HG02642 (cell line): ENCODE measurements around the gene STAM2.
"Not testable (repeated sequence)": the region's sequence is repeated elsewhere in the genome, so short reads cannot be mapped to it uniquely, and the experiment has no call there.

Experiments
- ATAC-seq: cut with Tn5 transposase; IDR thresholded peaks from one replicate; pipeline ENCODE4 v1.9.1; 2021; ENCODE audit warnings: mild to moderate bottlenecking; ENCODE audit not compliant: unreplicated experiment, poor library complexity

Gene STAM2

GRCh38 chr2:152173831-152174230, 1.7 kb downstream of the STAM2 start:
- no peak for ATAC-seq

DNA sequence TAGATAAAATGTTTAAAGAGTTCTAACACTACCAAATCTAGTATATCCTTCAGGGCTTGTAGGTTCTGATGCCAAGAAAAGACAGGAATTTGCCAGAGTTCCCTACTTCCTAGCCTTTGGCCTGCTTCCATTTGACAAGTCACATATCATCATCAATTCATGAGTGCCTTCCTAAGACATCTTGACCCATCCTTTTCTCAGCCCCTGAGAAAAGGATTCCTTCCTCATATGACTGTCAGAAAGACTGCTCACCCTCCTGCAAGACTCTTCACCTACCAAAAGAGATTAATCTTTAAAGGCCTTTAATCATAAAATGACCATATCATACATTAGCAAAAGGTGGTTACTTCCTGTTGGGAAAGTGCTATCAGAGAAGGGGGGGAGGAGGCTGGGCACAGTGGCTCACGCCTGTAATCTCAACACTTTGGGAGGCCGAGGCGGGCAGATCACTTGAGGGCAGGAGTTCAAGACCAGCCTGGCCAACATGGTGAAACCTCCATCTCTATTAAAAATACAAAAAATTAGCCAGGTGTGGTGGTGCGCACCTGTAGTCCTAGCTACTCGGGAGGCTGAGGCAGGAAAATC, 3.3 kb downstream of the STAM2 start:
- ATAC-seq = not testable (repeated sequence)

DNA sequence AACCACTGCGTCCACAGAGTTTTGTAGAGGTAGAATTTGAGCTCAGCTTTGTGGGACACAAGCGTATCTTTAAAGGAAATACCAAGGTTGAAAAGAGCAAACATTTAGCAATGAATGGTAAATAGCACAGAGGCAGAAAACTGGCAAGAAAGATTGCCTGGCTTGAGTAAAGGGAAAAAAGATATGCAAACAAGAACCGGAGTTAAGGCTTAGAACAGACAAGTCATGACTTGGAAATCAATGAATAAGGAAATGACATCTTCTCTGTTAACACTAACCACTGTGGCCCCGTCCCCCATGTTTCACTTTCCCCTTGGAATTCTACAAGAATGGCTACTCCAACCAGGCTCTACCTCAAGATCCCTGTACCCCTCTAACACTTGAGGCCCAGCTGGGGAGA, 3.8 kb downstream of the STAM2 start:
- ATAC-seq = no peak

DNA sequence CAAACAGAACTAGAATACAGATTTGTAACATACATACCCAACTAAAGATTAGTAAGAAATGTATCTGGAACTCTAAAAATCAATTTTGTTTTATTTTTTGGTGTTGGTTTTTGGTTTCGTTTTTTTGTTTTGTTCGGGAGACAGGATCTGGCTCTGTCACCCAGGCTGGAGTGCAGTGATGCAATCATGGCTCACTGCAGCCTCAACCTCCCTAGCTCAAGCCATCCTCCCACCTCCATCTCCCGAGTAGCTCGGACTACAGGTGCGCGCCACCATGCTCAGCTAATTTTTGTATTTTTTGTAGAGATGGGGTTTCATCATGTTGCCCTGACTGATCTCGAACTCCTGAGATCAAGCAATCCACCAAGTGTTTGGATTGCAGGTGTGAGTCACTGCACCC, 6.4 kb downstream of the STAM2 start:
- ATAC-seq = not testable (repeated sequence)

DNA sequence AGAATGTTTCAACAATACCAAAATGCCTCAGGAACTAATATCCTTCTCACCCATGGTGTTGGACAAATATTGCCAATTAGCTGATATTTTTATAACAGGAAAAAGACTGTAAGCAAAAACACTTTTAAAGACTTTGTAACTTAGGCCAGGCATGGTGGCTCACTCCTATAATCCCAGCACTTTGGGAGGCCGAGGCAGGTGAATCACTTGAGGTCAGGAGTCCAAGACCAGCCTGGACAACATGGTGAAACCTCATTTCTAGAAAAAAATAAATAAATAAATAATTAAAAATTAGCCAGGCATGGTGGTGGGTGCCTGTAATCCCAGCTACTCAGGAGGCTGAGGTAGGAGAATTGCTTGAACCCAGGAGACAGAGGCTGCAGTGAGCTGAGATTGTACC, 8.1 kb downstream of the STAM2 start:
- not testable (repeated sequence) for ATAC-seq

GRCh38 chr2:152167065-152167464, 8.5 kb downstream of the STAM2 start:
- peak; percentile 37 for ATAC-seq

GRCh38 chr2:152166633-152167032, 8.9 kb downstream of the STAM2 start:
- ATAC-seq = peak; percentile 74

DNA sequence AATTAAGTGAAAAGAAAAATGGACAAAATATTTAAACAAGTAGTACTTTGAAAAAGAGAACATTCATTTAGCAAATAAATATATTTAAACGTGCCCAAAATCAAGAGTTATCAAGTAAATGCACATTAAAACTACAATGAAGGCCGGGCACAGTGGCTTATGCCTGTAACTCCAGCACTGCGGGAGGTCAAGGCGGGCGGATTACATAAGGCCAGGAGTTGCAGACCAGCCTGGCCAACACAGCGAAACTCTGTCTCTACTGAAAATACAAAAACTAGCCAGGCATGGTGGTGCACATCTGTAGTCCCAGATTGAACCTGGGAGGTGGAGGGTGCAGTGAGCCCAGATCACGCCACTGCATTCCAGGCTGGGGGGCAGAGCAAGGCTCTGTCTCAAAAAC, 9.8 kb downstream of the STAM2 start:
- no peak for ATAC-seq

GRCh38 chr2:152165306-152165705, 10.3 kb downstream of the STAM2 start:
- no peak for ATAC-seq

DNA sequence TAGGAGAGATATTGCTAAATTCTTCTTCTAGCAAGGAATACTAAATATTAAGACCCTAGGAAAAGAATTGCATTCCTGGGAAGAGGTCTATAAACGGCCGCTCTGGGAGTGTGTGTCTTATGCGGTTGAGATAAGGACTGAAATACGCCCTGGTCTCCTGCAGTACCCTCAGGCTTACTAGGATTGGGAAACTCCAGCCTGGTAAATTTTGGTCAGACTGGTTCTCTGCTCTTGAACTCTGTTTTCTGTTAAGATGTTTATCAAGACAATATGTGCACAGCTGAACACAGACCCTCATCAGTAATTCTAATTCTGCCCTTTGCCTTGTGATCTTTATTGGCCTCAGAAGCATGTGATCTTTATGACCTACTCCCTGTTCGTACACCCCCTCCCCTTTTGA, 11.9 kb downstream of the STAM2 start:
- ATAC-seq = not testable (repeated sequence)

DNA sequence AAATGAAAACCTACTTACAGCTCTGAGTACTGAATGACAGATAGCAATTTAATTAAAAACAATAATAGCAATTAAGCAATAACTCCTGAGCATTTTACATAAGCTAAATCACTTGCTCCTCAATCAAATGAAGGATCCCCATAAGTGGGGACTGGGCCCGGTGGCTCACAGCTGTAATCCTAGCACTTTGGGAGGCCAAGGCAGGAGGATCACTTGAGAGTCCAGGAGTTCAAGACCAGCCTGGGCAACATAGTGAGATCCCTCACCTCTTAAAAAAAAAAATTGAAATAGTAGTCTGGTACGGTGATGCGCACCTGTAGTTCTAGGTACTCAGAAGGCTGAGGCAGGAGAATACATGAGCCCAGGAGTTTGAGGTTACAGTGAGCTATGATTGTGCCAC, 13.4 kb downstream of the STAM2 start:
- no peak for ATAC-seq

DNA sequence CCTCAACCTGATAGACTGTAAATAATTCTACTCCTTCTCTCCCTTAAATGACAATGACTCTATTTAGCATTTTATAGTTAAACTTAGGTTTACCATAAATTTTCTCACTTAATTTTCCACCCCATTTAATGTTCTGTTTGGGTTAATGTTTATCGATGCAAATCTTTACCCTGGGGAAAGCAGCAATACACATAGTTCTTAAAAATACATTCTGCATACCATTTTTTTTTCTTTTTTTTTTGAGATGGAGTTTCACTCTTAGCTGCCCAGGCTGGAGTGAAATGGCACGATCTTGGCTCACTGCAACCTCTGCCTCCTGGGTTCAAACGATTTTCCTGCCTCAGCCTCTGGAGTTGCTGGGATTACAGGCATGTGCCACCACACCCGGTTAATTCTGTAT, 14.0 kb downstream of the STAM2 start:
- peak; percentile 52 for ATAC-seq

GRCh38 chr2:152160378-152160777, 15.2 kb downstream of the STAM2 start:
- not testable (repeated sequence) for ATAC-seq

DNA sequence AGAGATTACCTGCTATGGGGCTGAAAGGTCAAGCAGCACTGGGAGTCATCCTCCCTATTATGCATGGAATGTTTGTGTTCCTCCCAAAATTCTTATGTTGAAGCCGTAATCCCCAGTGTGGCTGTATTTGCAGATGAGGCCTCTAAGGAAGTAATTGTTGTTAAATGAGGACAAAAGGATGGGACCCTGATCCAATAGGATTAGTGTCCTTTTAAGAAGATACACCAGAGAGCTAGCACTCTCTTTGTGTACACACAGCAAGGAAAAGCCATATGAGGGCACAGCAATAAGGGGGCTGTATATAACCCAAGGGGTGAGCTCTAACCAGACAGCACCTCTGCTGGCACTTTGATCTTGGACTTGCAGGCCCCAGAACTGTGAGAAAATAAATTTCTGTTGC, 18.3 kb downstream of the STAM2 start:
- ATAC-seq = no peak

- ATAC-seq = no peak
Observed at GRCh38 chr2:152155209-152155608, 20.4 kb downstream of the STAM2 start.

DNA sequence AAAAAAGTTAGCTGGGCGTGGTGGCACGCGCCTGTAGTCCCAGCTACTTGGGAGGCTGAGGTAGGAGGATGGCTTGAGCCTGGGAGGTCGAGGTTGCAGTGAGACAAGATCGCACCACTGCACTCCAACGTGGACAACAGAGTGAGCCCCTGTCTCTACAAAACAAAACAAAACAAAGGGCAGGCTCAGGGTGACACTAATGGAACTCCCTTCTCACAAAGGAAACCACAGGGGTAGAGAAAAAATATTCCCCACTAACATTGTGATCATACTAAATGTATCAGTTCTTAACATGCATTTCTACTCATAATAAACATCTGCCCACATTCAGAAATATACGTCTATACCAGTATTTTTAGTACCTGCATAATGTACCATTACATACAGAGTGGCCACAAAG, 21.1 kb downstream of the STAM2 start:
- ATAC-seq = no peak

GRCh38 chr2:152134488-152135280, 40.9 kb downstream of the STAM2 start:
- peak; percentile 77 for ATAC-seq

DNA sequence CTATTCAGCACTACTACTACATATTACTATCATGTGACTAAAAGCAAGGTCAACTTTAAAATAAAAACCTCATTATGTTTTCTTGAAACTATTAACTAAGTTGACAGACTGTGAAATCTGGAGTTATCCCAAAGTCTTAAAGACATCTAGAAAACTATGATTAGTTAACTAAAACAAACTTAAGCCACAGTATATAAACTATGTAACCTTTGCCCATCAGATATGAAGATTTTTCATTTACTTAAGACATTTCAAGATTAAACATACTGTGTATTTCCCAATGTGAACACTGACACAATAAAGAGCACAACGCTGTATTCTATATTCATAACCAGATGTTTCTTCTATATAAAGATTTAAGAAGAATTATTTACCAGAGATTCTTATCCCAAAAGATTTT, 43.3 kb downstream of the STAM2 start:
- ATAC-seq = no peak

GRCh38 chr2:152127628-152128027, 47.9 kb downstream of the STAM2 start:
- ATAC-seq = no peak

DNA sequence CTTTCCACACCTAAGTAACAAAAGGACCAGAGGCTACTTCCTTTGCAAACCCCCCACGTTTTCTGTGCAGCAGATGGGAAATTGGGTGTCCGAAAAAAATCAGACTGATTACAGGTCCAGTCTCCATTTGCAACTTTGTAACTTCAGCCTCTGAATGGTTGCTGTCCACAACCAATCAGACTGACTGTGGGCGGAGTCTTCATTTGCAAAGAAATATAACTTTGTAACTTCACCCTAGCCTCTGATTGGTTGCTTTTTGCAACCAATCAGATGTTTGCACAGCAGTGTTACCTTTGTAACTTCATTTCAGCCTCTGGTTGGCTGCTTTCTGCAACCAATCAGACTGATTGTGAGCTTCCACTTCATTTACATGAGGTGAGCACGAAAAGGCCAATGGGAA, 48.9 kb downstream of the STAM2 start:
- ATAC-seq = no peak

DNA sequence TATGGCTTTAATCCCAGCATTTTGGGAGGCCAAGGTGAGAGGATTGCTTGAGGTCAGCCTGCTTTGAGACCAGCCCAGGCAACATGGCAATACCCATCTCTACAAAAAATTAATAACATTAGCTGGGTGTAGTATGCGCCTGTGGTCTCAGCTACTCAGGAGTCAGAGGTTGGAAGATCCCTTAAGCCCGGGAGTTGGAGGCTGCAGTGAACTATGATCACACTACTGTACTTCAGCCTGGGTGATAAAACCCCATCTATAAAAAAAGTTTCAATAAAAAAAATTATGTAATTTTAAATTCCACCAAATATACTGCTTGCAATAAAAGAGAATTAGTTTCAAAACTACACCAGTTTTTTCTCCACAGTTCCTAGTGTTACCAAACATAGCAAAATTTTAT, 53.4 kb downstream of the STAM2 start:
- no peak for ATAC-seq

- no peak for ATAC-seq
Observed at GRCh38 chr2:152120430-152120829, 55.1 kb downstream of the STAM2 start.
